ENCODE measurements around the gene TNC.

- TF ChIP-seq, protein P1, sequence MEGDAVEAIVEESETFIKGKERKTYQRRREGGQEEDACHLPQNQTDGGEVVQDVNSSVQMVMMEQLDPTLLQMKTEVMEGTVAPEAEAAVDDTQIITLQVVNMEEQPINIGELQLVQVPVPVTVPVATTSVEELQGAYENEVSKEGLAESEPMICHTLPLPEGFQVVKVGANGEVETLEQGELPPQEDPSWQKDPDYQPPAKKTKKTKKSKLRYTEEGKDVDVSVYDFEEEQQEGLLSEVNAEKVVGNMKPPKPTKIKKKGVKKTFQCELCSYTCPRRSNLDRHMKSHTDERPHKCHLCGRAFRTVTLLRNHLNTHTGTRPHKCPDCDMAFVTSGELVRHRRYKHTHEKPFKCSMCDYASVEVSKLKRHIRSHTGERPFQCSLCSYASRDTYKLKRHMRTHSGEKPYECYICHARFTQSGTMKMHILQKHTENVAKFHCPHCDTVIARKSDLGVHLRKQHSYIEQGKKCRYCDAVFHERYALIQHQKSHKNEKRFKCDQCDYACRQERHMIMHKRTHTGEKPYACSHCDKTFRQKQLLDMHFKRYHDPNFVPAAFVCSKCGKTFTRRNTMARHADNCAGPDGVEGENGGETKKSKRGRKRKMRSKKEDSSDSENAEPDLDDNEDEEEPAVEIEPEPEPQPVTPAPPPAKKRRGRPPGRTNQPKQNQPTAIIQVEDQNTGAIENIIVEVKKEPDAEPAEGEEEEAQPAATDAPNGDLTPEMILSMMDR (IDR thresholded peaks at IDR 0.05; ENCODE audit: insufficient read depth, low read length, poor library complexity, severe bottlenecking) = no peak
- no peak for TF ChIP-seq EZH2phosphoT487 (conservative IDR thresholded peaks at IDR 0.05; ENCODE audit: low read length)
Observed at GRCh38 chr9:115006660-115007059, 111.3 kb downstream of the TNC start.

Measured in SU-DHL-6 (cell line).